Cerebellar cortex (tissue), 1 donor: ENCODE results near the gene MIOX.

Source experiments
- DNase-seq: peaks from one replicate; pipeline ENCODE4 v3.0.0-alpha.2; 2015; ENCODE audit warnings: low spot score

Gene MIOX

GRCh38 chr22:50473855-50474671, 12.6 kb upstream of the MIOX start:
- DNase-seq, result no peak

GRCh38 chr22:50474710-50475651, 11.7 kb upstream of the MIOX start, which contains the start of gene SBF1:
SBF1 (minus strand) TSS chr22:50475035; CDS start chr22:50474840, 195 bp downstream.
- DNase-seq, result peak; percentile 92

- no peak for DNase-seq
Measured at GRCh38 chr22:50475652-50476002, 11.0 kb upstream of the MIOX start.

DNA sequence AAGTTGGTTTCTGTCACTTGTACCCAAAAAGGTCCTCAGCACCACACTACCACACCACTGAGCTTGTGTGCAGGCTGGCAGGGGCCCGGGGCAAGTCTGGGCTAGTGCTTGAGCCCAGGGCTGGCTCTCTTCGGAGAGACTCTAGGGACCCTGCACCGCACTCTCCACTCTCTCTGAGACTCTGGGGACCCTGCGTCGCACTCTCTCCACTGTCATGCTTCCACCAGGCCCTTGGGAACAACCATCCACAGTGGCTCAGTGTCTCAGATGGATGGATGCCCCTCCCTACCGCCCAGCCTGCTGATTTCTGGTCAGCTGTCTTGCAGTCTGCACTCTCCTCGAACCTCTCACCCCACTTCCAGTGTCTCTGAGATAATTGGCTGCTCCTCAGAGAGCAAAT, 9.8 kb upstream of the MIOX start:
- no peak for DNase-seq

- DNase-seq, result no peak
Measured at GRCh38 chr22:50477923-50478322, 8.7 kb upstream of the MIOX start.

DNA sequence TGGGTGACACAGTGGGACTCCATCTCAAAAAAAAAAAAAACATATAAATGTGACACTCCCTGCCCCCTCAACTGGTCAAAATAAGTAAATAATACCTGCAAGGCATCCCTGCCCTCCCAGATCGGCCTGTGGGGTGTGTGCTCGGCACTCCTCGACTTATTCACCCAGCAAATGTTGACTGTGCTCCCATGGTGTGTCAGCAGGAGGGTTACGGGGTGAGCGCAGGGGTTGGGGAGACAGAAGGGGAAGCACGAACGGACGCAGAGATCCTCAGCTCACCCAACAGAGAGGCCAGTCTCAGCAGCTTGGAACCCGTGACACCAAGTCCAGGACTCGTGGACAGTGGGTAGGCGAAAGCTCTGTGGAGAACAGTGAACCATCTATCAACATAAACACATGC, 6.9 kb upstream of the MIOX start:
- DNase-seq, result no peak

DNA sequence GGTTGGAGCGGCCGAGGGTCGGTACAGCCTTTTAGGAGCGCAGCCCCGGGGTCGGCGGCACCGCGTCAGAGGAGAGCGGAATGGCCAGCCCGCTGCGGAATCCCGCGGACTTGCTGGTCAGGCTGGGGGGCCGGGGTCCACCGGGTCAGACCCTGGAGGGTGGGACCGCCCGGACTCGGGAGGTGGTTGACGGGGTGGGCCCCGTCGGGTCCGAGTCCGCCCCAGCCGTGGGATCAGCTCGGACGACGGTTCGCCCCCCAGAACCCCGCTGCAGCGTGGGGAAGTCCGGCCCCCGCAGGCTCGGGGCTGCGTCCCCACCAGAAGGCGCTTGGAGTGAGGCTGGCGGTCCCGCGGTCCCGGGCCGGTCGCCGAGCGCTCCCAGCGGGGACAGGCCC, 5.6 kb upstream of the MIOX start:
- no peak for DNase-seq

DNA sequence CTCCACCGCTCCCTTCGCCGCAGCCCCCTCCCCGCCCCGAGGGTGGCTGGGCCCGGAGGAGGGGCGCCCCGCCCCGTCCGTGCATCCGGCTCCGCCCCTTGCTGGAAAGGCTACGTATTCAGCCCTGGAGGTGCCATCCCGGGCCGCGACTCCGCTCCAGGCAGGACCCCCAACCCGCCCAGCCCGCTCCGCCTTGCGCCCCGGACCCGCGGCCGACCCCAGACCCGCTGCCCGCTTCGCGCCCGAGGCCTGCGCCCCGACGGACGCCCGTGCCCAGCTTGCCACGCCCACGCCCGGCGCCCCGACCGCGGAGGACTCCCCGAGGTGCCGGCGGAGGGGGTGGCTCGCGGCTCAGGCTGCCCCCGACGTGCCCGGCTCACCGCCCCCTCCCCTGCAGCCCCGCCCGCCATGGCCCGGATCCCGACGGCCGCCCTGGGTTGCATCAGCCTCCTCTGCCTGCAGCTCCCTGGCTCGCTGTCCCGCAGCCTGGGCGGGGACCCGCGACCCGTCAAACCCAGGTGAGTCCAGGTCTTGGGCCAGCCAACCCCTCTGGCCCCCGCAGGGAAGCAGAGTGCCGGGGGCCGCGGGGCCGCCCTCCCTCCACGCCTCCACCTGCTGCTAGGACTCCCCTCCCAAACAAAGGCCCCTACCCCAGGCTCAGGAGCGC, 5.1 kb upstream of the MIOX start, which contains the start of gene ADM2:
TSS of gene ADM2 (plus strand) at position 104 of the 667 bp plus-strand sequence. CDS start at position 409, 305 bp downstream.
- DNase-seq, result no peak

DNA sequence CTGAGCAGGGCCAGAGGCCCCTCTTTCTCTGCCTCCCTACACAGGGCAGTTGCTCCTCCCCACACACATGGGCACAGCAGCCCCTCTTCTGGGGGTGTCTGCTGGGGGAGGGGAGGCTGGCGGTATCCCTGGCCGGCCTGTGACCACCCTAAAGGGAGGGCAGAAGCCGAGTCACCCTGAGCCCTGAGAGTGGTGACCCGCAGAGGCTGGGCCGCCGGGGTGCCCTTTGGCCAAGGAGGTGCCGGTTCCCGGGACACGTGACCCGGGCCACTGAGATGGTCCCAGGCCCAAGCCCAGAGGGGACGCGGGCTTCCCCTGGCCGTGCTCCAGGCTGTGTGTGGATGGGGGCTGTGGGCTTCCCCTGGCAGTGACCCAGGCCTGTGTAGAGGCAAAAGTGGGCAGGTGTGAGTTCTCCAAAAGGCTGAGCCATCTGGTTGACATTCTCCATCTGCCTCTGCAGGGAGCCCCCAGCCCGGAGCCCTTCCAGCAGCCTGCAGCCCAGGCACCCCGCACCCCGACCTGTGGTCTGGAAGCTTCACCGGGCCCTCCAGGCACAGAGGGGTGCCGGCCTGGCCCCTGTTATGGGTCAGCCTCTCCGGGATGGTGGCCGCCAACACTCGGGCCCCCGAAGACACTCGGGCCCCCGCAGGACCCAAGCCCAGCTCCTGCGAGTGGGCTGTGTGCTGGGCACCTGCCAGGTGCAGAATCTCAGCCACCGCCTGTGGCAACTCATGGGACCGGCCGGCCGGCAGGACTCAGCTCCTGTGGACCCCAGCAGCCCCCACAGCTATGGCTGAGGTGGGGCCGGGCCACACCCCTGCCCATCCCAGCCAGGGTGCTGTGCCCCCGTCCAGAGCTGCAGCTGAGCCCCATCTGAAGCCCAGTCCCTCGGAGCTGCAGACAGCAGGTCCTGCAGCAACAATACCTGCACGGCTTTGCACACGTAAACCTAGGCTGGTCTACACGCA, 4.3 kb upstream of the MIOX start:
- DNase-seq, result no peak

DNA sequence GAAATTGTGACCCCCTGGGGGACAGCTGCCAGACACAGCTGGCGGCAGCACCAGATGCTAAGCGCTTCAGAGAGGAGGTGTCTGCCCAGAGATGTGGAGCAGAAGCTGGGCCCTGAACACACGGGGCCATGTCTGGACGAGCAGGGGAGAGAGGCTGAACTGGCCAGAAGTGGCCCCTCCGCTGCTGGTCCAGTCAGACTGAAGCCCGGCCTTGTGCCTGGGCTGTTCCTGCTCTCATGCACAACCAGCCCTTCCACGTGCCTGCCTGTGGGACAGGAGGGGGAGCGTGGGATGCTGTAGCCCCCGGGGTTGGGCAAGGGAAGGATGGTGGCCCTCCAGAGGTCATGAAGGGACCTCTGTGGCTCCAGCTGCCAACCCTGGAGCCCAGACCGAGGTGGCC, 3.6 kb upstream of the MIOX start:
- no peak for DNase-seq

DNA sequence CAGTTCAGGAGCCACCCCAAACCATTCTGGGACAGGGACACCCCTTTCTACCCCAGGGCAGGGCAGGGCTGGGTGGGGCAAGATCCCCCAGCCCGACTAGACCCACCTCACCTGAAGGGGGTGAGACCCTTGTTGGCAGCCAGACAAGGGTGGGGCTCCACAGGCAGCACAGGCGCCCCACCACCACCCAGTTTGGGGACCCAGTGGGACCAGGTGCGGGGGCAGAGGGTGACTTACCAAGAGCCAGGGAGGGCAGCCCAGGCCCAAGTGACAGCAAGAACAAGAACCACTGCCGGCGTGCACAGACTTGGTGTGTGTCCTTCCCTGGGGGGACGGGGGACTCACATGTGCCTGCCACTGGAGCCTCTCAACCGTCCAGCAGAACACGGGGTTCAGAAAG, 3.1 kb upstream of the MIOX start:
- DNase-seq, result no peak

DNA sequence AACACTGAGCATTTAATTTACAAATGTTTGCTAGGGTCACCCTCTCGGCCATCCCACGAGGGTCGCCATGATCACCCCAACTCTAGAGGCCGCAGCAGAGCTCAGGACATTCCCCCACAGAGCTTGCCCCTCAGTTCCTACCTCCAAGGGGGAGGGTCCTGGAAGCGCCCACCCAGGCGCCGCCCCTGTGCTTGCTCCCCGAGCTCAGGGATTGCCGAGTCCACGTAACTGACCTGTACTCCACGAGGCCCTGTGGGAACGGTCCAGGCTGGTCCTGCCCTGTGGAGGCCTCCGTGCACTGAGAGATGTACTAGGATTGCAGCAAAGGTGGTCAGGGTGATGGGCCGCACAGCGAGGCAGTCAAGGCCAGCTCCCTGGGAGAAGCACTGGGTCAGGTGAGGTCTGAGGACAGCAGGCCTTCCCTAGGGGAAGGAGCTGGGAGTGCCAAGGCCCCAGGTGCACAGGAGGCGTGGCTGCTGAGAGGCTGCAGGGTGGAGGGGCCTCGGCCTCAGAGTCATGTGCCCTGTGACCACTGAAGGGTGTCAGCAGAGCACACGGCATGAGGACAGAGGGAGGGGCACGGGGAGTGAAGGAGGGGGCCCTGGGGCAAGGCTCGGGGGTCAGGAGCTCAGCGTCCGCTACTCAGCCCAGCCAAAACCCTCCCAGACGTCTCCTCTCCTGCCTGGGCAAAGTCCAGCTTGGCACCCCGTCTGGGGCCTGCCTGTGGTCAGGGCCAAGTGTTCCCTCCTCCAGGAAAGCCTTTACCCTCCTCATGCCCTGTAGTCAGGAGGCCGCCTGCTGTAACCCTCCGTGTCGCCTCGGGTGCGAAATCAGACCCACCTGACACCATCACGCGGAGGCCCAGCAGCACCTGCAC, 2.4 kb upstream of the MIOX start:
- no peak for DNase-seq

GRCh38 chr22:50485221-50486131, 1.2 kb upstream of the MIOX start:
- DNase-seq, result no peak

DNA sequence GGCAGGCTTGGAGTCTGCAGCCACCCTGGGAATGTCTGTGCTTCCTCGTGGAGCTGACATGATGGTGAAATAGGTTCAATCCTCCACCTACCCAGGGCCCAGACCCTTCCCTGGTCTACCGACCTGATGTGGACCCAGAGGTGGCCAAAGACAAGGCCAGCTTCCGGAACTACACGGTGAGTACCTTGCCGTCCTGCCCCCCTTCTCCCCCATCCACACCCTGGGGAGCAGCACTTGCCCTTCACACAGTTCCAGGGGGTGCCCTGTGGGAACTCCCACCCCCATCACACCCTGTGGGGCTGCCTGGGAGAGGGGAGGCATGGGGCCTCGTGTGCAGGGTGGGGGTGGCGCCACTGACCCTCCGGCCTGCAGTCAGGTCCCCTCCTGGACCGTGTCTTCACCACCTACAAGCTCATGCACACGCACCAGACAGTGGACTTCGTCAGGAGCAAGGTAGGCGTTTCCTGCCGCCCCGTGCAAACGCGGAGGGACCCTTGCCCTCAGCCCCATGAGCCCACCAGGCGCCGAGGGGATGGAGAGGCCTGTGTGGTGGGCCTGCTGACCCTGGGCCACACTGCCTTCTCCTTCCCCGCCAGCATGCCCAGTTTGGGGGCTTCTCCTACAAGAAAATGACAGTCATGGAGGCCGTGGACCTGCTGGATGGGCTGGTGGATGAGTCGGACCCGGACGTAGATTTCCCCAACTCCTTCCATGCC, 789 bp downstream of the MIOX start:
- DNase-seq, result no peak

DNA sequence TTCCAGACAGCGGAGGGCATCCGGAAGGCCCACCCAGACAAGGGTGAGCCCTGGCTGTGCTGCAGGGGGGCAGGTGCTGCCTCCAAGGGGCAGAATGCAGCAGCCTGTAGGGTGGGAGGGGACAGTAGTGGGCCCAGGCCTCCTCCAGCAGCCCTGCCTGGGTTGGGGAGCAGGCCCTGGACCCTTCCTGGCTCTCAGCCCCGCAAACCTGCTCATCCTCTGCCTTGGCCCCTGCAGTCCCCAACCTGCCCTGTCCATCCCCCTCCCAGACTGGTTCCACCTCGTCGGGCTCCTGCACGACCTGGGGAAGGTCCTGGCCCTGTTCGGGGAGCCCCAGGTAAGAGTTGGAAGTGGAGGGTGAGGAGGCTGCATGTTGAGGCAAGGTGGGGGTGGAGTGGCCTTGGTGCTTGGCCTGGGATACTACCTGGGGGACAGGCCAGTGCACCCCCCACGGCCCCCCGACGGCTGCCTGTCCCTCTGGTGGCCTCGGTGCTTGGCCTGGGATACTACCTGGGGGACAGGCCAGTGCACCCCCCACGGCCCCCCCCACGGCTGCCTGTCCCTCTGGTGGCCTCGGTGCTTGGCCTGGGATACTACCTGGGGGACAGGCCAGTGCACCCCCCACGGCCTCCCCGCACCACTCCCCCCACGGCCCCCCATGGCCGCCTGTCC, 1.5 kb downstream of the MIOX start:
- no peak for DNase-seq

GRCh38 chr22:50488886-50489285, 2.2 kb downstream of the MIOX start:
- no peak for DNase-seq

GRCh38 chr22:50489363-50490243, 2.9 kb downstream of the MIOX start:
- no peak for DNase-seq
